ENCODE results near the gene WWC1.

- TF ChIP-seq CTCF (IDR thresholded peaks at IDR 0.05) (no peak), POLR2A (IDR thresholded peaks at IDR 0.05) (no peak)
Observed at GRCh38 chr5:168334695-168335094, 43.2 kb downstream of the WWC1 start.

All from adrenal gland (tissue), 5 donors.